Anterior cingulate cortex (tissue), 58 donors: ENCODE data around the gene WWOX.
"Not testable (repeated sequence)": the region's sequence is repeated elsewhere in the genome, so short reads cannot be mapped to it uniquely, and the experiment has no call there.

Source experiments
- DNase-seq, 58 donors: peaks; one replicate each; lab custom pipeline; 2025; lab: John Stamatoyannopoulos, UW

The WWOX gene

GRCh38 chr16:79050063-79050462 lies 950.6 kb downstream of the WWOX start:
- no peak for DNase-seq

- no peak for DNase-seq
These were observed 951.9 kb downstream of the WWOX start for GRCh38 chr16:79051313-79051712.

DNA sequence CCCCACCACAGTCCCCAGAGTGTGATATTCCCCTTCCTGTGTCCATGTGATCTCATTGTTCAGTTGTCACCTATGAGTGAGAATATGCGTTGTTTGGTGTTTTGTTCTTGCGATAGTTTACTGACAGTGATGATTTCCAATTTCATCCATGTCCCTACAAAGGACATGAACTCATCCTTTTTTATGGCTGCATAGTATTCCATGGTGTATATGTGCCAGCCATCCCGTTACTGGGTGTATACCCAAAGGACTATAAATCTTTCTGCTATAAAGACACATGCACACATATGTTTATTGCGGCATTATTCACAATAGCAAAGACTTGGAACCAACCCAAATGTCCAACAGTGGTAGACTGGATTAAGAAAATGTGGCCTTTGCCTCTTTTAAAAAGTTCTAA lies 952.7 kb downstream of the WWOX start:
- DNase-seq: not testable (repeated sequence)

- no peak for DNase-seq
These were observed 954.1 kb downstream of the WWOX start for GRCh38 chr16:79053577-79053976.

DNA sequence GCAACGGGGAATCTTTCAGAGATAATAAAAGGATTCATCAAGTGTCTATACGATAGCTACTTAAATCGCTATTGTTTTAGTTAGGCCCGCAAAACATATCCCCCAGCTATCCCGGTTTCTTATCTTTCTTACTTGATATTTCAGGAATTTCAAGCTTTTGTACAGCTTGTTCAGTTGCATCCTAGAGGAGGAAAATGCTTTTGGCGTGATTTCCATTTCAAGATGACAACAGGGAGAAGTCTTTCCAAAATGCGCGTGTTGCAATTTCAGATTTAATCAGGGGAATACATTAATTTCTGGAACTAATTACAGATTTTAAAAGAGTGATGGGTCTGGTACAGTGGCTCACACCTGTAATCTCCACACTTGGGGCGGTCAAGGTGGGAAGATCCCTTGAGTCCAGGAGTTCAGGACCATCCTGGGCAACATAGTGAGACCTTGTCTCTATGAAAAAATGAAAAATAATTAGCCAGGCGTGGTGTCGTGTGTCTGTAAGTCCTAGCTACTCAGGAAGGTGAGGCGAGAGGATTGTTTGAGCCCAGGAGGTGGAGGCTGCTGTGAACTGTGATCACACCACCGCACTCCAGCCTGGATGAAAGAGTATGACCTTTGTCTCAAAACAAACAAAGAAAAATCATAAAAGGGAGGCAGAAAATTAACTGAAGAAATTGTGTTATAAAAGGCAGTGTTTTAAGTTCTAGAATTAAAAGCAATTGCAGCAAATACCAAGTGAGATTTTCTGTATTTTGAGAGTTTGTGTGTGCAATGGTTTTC lies 954.9 kb downstream of the WWOX start:
- DNase-seq: no peak

GRCh38 chr16:79055251-79055970 lies 956.0 kb downstream of the WWOX start:
- no peak for DNase-seq

GRCh38 chr16:79061181-79061580 lies 961.7 kb downstream of the WWOX start:
- peak in 1 of 58 donors; percentile 17 for DNase-seq

- no peak for DNase-seq
These were observed 962.9 kb downstream of the WWOX start for GRCh38 chr16:79062336-79062735.

DNA sequence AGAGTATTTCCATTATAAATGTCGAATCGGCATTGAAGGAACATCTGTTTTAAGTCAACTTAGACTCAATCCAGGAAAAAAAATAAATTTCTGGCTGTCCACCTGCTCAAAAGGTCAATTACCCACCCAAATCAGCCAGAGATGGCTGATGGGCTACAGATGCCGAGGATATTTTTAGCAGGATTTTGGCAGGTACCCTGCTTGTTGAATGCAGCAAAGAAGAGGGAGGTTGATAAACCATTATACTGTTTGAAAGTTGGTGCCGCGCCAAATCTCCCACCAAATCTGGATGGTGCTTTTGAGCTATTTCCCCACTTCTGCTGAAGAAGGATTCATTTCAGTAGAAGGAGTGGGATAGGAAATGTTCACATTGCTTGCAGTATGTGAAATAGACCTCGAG lies 963.4 kb downstream of the WWOX start:
- DNase-seq: no peak

- no peak for DNase-seq
These were observed 965.0 kb downstream of the WWOX start for GRCh38 chr16:79064256-79064972.

- DNase-seq: peak in 1 of 58 donors; percentile 5
These were observed 967.1 kb downstream of the WWOX start for GRCh38 chr16:79066561-79066960.

GRCh38 chr16:79067600-79067999 lies 968.1 kb downstream of the WWOX start:
- no peak for DNase-seq

DNA sequence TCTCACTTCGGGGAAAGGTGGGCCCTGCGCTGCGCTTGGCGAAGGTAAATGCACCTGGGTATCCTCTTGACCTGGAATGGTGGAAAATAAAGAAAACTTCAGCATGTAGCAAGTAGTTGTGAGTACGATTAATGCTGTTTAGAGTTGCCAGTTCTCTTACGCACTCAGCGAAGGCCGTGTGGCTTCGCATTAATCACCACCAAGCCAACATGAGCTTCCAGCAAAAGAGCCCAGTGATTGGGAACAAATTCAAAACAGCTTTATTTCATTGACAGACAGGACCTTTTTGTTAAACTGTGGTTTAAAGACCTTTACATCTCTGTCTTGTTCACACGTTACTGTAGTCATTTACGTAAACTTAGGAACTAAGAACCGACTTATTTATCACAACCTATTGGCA lies 969.7 kb downstream of the WWOX start:
- DNase-seq: no peak

- no peak for DNase-seq
These were observed 970.2 kb downstream of the WWOX start for GRCh38 chr16:79069633-79070032.

DNA sequence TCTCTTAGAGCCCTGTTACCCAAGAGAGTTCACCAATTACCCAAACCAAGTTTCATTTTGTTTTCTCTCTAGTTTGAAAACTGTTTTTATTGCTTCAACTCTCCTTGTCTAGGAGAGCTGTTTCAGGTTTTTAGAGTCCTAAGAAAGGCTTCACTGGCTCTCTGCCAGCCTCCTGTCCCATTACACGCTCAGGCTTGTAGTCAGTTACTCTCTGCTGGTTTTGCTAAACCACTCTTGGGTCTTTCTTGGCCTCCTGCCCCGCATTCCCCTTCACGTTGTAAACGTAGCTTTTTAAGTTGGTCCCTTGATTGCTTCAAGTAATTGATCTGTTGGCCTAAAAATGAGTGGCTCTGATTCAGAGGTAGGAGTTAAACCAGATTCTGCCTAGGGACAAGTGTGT lies 972.0 kb downstream of the WWOX start:
- peak in 2 of 58 donors; percentile 7 to 8 for DNase-seq

GRCh38 chr16:79072517-79072916 lies 973.1 kb downstream of the WWOX start:
- DNase-seq: no peak

- DNase-seq: no peak
These were observed 974.1 kb downstream of the WWOX start for GRCh38 chr16:79073566-79073965.

DNA sequence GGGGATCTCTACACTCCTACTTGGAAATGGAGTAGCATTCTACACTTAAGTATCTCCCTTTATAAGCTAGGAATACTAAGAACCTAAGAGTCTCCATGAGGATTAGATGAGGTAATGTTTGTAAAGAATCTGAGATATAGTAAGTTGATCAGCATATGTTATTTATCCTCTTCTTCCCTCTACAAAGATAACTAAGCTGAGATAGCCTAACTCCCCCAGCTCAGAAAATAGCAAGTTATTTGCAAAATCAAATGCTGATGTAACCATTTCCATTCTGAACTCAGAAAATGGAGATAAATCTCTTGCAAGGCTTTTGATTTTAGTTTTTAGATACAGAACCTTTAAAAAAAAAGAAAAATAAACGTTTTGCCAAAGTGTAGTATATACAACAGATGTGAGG lies 975.1 kb downstream of the WWOX start:
- no peak for DNase-seq

- DNase-seq: no peak
These were observed 975.5 kb downstream of the WWOX start for GRCh38 chr16:79074951-79075350.

- no peak for DNase-seq
These were observed 976.8 kb downstream of the WWOX start for GRCh38 chr16:79076047-79076767.

DNA sequence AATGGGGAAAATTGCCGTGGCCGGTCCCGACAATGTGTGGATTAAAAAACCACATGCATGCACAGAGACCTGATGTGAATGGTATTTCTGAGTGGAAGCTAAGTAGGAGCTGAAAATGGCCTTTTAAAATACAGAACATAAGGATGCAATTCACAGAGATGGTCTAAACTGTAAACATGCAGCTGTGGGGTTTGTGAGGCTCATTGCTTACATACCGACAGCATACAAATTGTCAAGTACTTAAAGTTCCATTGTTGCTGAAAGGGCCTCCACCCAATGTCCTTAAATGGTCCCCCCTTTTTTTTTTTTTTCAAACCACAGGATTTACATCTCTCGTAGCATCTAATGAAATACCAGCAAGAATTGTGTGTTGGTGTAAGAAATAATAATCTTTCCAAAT lies 977.9 kb downstream of the WWOX start:
- no peak for DNase-seq
